SK-N-SH (cell line): ENCODE measurements around the gene B3GALT5.

ENCODE experiments used
- CTCF ChIP-seq: fragments of 200-600 bp; sonication (generic); IDR thresholded peaks from 2 replicates; pipeline ENCODE4 v1.6.1; 2017; ENCODE audit warnings: antibody characterized with exemption, mild to moderate bottlenecking, moderate library complexity
- ELF1 ChIP-seq: IDR thresholded peaks from 2 replicates; pipeline ENCODE4 v1.4.0; 2012
- EP300 ChIP-seq, 2 experiments: IDR thresholded peaks; 2 replicates each; pipeline versions ENCODE4 v1.4.0 to v1.6.1; 2012; ENCODE audit warnings: borderline replicate concordance in 1 of 2, low read depth in 1 of 2, low read length in 1 of 2
- EZH2phosphoT487 ChIP-seq: fragments of 200-600 bp; sonication (generic); IDR thresholded peaks from 2 replicates; pipeline ENCODE4 v1.6.1; 2017; ENCODE audit warnings: low read depth, mixed run types, mild to moderate bottlenecking, antibody characterized with exemption, moderate library complexity, borderline replicate concordance
- GABPA ChIP-seq: IDR thresholded peaks from 2 replicates; pipeline ENCODE4 v1.4.0; 2012; ENCODE audit warnings: low read depth, mild to moderate bottlenecking
- MAX ChIP-seq: IDR thresholded peaks from 2 replicates; pipeline ENCODE4 v1.4.0; 2012; ENCODE audit warnings: low read depth
- POLR2AphosphoS5 ChIP-seq: IDR thresholded peaks from 2 replicates; pipeline ENCODE4 v1.6.1; 2012; ENCODE audit warnings: low read depth, low read length
- RFX5 ChIP-seq: IDR thresholded peaks from 2 replicates; pipeline ENCODE4 v1.6.1; 2012; ENCODE audit warnings: mild to moderate bottlenecking, improper control_type of control experiment, low read length
- RXRA ChIP-seq: IDR thresholded peaks from 2 replicates; pipeline ENCODE4 v1.4.0; 2012; ENCODE audit warnings: low read depth, mild to moderate bottlenecking, borderline replicate concordance
- SMC3 ChIP-seq: IDR thresholded peaks from 2 replicates; pipeline ENCODE4 v1.6.1; 2012; ENCODE audit warnings: low read depth, low read length, improper control_type of control experiment
- YY1 ChIP-seq: IDR thresholded peaks from 2 replicates; pipeline ENCODE4 v1.4.0; 2012; ENCODE audit warnings: low read depth, mild to moderate bottlenecking

GRCh38 chr21:39660191-39660980 lies 47.6 kb downstream of the B3GALT5 start:
- no peak for TF ChIP-seq CTCF
- TF ChIP-seq EZH2phosphoT487: no peak
- TF ChIP-seq RFX5: no peak
- TF ChIP-seq SMC3: no peak
- no peak for TF ChIP-seq POLR2AphosphoS5
- TF ChIP-seq ELF1: peak; percentile 51
- TF ChIP-seq YY1: no peak
- no peak for TF ChIP-seq EP300 (IDR thresholded peaks at IDR 0.05; ENCODE audit: borderline replicate concordance in 1 of 2, low read depth in 1 of 2, low read length in 1 of 2)
- peak; percentile 84; the same call in 1 of the 2 replicates for TF ChIP-seq MAX
- TF ChIP-seq GABPA: no peak
- peak; percentile 14; the same call in 1 of the 2 replicates for TF ChIP-seq RXRA
